ENCODE results near the gene C9orf85. TPM values are rescaled to one million over a fixed set of nuclear protein-coding genes. Genes with fewer than 3 reads are reported as not detected.
"Not testable (repeated sequence)": the region's sequence is repeated elsewhere in the genome, so short reads cannot be mapped to it uniquely, and the experiment has no call there.

Gene C9orf85
- total RNA-seq, 1 donor from 2014 or later = 15.6 TPM

DNA sequence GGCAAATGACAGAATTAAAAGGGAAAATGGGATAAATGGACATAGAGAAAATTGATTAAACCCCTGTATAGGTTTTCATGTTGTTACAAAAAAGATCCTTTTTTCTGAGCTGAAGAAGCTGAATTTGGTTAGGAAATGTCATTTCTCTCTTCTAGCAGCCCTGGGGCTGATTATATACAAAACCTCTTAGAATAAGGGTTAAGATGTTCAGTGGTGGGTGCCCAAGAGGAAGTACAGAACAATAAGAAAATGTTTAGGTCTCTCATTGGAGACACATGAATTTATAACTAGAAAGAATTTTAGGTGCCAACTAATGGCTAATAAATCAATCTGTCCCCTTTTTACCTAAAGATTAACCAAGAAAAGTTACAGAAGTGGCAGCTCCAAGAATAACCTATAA is 14.7 kb upstream of the C9orf85 start:
- TF ChIP-seq, protein P1, sequence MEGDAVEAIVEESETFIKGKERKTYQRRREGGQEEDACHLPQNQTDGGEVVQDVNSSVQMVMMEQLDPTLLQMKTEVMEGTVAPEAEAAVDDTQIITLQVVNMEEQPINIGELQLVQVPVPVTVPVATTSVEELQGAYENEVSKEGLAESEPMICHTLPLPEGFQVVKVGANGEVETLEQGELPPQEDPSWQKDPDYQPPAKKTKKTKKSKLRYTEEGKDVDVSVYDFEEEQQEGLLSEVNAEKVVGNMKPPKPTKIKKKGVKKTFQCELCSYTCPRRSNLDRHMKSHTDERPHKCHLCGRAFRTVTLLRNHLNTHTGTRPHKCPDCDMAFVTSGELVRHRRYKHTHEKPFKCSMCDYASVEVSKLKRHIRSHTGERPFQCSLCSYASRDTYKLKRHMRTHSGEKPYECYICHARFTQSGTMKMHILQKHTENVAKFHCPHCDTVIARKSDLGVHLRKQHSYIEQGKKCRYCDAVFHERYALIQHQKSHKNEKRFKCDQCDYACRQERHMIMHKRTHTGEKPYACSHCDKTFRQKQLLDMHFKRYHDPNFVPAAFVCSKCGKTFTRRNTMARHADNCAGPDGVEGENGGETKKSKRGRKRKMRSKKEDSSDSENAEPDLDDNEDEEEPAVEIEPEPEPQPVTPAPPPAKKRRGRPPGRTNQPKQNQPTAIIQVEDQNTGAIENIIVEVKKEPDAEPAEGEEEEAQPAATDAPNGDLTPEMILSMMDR (IDR thresholded peaks at IDR 0.05; ENCODE audit: insufficient read depth, low read length, poor library complexity, severe bottlenecking) = no peak
- Histone ChIP-seq H3K27me3 (ENCODE audit: control insufficient read depth, insufficient read depth, low read length) (no peaks in the 10 kb centered on the region), H3K36me3 (ENCODE audit: control insufficient read depth, insufficient read depth, low read length) (no peaks in the 10 kb centered on the region), H3K4me3 (ENCODE audit: low read depth, low read length) (no peak overlapping the region)
- no peak for DNase-seq (ENCODE audit: low read depth)

DNA sequence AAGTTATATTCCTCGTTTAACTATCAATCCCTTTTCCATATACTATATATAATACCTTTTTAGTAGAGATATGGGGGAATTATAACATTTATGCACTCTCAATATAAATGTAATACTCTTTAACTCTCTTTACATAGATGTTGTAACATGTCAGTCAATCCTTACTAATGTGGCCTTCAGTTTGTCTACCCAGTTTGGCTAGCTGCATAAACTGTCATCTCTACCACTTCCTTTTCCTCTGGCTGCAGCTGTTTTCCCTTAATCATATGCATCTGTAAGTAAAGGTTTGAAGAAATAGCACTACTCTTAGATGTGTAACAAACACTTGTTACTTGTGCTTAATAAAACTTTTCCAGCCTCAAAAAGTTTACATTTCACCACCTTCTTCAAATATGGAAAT is 13.9 kb upstream of the C9orf85 start:
- TF ChIP-seq, protein P1 (IDR thresholded peaks at IDR 0.05; ENCODE audit: insufficient read depth, low read length, poor library complexity, severe bottlenecking) = no peak
- H3K27me3 ChIP-seq (ENCODE audit: control insufficient read depth, insufficient read depth, low read length) = no peaks in the 10 kb centered on the region
- H3K36me3 ChIP-seq (ENCODE audit: control insufficient read depth, insufficient read depth, low read length) = no peaks in the 10 kb centered on the region
- no peak overlapping the region for H3K4me3 ChIP-seq (ENCODE audit: low read depth, low read length)
- no peak for DNase-seq (ENCODE audit: low read depth)

DNA sequence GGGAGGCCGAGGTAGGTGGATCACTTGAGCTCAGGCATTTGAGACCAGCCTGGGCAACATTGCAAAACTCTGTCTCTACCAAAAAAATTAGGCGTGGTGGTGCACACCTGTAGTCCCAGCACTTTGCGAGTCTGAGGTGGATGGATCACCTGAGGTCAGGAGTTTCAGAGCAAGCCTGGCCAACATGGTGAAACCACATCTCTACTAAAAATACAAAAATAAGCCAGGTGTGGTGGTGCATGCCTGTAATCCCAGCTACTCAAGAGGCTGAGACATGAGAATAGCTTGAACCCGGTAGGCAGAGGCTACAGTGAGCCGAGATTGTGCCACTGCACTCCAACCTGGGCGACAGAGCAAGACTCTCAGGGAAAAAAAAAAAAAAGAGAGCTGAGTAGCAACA is 12.7 kb upstream of the C9orf85 start:
- H3K27me3 ChIP-seq (ENCODE audit: control insufficient read depth, insufficient read depth, low read length); H3K4me3 ChIP-seq (ENCODE audit: low read depth, low read length); H3K36me3 ChIP-seq (ENCODE audit: control insufficient read depth, insufficient read depth, low read length); DNase-seq (ENCODE audit: low read depth): not testable (repeated sequence)

GRCh38 chr9:71901695-71902597 is 9.5 kb upstream of the C9orf85 start:
- TF ChIP-seq, protein P1 (IDR thresholded peaks at IDR 0.05; ENCODE audit: insufficient read depth, low read length, poor library complexity, severe bottlenecking) = no peak
- no peak overlapping the region for H3K4me3 ChIP-seq (ENCODE audit: low read depth, low read length)
- no peaks in the 10 kb centered on the region for H3K36me3 ChIP-seq (ENCODE audit: control insufficient read depth, insufficient read depth, low read length)
- no peak for DNase-seq (ENCODE audit: low read depth)
- no peaks in the 10 kb centered on the region for H3K27me3 ChIP-seq (ENCODE audit: control insufficient read depth, insufficient read depth, low read length)

DNA sequence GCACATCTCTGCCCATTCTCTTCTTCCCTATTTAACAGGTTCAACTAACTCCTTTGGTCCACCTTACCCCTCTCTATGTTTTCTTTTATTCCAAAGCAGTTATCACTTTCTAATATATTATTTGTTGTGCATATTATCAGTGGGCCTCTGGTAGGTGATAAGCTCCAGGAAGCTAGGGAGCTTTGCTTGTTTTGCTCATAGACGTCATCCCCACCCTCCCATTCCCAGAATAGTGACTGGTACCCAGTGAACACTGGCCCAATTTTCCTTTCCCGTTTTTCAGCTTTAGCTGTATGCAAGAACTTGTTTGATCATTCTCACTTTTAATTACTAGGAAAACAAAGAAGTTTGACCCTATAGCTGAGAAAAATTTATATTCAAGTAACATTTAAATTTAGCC is 7.4 kb upstream of the C9orf85 start:
- Histone ChIP-seq H3K36me3 (ENCODE audit: control insufficient read depth, insufficient read depth, low read length) (no peaks in the 10 kb centered on the region), H3K4me3 (ENCODE audit: low read depth, low read length) (no peak overlapping the region), H3K27me3 (ENCODE audit: control insufficient read depth, insufficient read depth, low read length) (no peaks in the 10 kb centered on the region)
- TF ChIP-seq, protein P1 (IDR thresholded peaks at IDR 0.05; ENCODE audit: insufficient read depth, low read length, poor library complexity, severe bottlenecking) = no peak
- no peak for DNase-seq (ENCODE audit: low read depth)

- Histone ChIP-seq H3K36me3 (ENCODE audit: control insufficient read depth, insufficient read depth, low read length) (no peaks in the 10 kb centered on the region), H3K4me3 (ENCODE audit: low read depth, low read length) (peak overlapping the region; percentile 88), H3K27me3 (ENCODE audit: control insufficient read depth, insufficient read depth, low read length) (no peaks in the 10 kb centered on the region)
- DNase-seq (ENCODE audit: low read depth) = no peak
- TF ChIP-seq, protein P1 (IDR thresholded peaks at IDR 0.05; ENCODE audit: insufficient read depth, low read length, poor library complexity, severe bottlenecking) = no peak
These were observed 2.6 kb upstream of the C9orf85 start for GRCh38 chr9:71908825-71909224.

Measured in kidney epithelial cell (primary cell).